ENCODE data around the gene SNCAIP.

DNA sequence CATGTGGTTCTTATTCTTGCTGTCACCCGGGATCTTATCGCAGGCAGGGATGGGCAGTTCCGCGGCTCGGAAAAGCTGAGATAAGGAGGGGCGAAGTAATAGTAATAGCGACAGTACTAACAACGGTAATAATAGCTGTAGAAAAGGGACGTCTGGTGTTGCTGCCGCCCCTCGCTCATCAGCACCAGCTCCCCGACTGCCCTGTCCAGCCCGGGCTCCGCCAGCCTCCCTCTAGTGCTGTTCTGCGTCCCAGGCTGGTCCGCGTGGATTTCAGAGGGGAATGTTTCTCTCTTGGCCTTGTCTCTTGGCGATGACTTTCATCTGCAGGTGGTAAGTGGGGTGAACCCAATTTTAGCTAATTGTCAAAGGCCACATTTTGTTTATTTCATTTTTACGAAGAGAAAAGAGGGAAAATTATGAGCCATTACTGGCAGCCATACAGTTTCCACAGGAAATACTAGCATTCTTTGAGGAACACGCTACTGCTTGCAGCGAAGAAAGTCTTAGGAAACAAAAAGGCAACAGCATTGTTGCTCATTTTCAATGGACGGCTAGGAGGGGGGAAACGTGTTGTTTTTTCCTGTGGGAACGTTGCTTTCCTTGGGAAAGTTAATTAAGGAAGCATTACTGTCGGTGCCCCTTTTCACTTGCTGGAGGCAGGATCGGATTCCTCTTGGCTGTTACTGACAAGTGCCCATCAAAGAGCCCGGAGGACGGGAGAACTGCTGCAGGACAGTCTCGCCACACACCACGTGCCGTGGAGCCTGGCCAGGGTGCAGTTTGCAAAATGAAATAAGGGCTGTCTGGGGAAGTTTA lies 762 bp downstream of the SNCAIP start:
- no peak for TF ChIP-seq CTCF (IDR thresholded peaks at IDR 0.05)
- no peak for TF ChIP-seq POLR2A (IDR thresholded peaks at IDR 0.05)

Data from adrenal gland (tissue), 5 donors.